GM19455 (cell line): ENCODE measurements around the gene HPS4.
"Not testable (repeated sequence)": the region's sequence is repeated elsewhere in the genome, so short reads cannot be mapped to it uniquely, and the experiment has no call there.

Experiments
- ATAC-seq: cut with Tn5 transposase; IDR thresholded peaks from one replicate; pipeline ENCODE4 v1.9.1; 2021; ENCODE audit not compliant: unreplicated experiment

Gene HPS4

GRCh38 chr22:26416670-26417276 lies 66.8 kb downstream of the HPS4 start:
- ATAC-seq = no peak

- ATAC-seq = no peak
Observed at GRCh38 chr22:26416256-26416655, 67.3 kb downstream of the HPS4 start.

- no peak for ATAC-seq
Observed at GRCh38 chr22:26414347-26414746, 69.2 kb downstream of the HPS4 start.

GRCh38 chr22:26410386-26410785 lies 73.2 kb downstream of the HPS4 start:
- ATAC-seq = no peak

- no peak for ATAC-seq
Observed at GRCh38 chr22:26409719-26410335, 73.8 kb downstream of the HPS4 start.

- ATAC-seq = not testable (repeated sequence)
Observed at GRCh38 chr22:26408562-26409220, 74.9 kb downstream of the HPS4 start.

GRCh38 chr22:26406118-26406517 lies 77.5 kb downstream of the HPS4 start:
- no peak for ATAC-seq

GRCh38 chr22:26404851-26405421 lies 78.6 kb downstream of the HPS4 start:
- ATAC-seq = no peak

GRCh38 chr22:26401726-26402125 lies 81.9 kb downstream of the HPS4 start:
- no peak for ATAC-seq
